Measurements from ENCODE around the gene POM121C.
"Not testable (repeated sequence)": the region's sequence is repeated elsewhere in the genome, so short reads cannot be mapped to it uniquely, and the experiment has no call there.

DNA sequence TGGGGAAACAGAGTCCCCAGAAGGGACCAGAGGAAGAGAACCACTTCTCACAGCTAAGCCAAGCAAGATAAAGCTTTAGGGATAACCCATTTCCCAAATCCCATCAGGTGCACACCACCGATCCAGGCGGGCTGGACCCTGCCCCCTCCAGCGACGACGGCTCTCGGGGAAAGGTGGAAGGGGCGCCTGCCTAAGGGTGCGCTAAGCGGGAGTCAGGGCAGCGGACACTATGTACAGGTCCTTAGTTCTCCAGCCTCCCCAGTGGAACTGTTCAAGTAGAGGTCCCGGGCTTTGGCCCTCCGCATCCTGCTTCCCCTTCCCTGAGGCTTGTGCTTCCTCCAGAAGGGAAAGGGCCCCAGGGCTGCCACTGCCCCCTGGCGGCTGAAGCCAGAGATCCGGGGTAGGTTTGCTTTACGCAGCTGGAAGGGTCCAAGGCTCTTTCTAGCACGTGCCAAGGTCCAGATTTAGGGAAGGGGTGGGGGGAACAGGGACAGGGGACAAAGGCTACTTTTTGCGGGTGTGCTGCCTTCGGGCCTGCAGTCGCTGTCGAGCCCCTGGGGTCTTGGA lies 67.7 kb downstream of the POM121C start:
- TF ChIP-seq, protein P1, sequence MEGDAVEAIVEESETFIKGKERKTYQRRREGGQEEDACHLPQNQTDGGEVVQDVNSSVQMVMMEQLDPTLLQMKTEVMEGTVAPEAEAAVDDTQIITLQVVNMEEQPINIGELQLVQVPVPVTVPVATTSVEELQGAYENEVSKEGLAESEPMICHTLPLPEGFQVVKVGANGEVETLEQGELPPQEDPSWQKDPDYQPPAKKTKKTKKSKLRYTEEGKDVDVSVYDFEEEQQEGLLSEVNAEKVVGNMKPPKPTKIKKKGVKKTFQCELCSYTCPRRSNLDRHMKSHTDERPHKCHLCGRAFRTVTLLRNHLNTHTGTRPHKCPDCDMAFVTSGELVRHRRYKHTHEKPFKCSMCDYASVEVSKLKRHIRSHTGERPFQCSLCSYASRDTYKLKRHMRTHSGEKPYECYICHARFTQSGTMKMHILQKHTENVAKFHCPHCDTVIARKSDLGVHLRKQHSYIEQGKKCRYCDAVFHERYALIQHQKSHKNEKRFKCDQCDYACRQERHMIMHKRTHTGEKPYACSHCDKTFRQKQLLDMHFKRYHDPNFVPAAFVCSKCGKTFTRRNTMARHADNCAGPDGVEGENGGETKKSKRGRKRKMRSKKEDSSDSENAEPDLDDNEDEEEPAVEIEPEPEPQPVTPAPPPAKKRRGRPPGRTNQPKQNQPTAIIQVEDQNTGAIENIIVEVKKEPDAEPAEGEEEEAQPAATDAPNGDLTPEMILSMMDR (conservative IDR thresholded peaks at IDR 0.05) = peak; percentile 55
- not testable (repeated sequence) for TF ChIP-seq ZFX (IDR thresholded peaks at IDR 0.05)
